Neural cell (in vitro differentiated cells): ENCODE results near the gene NHSL1. TPM values are rescaled to one million over a fixed set of nuclear protein-coding genes. Genes with fewer than 3 reads are reported as not detected.

Experiments
- H2AFZ ChIP-seq: fragments of 200-600, 300-800 bp; sonication (generic), shearing (Covaris generic); 2 replicates; pipeline ENCODE4 v1.6.0; 2014; ENCODE audit warnings: low read depth, mild to moderate bottlenecking, antibody characterized with exemption, low read length, moderate library complexity
- H3F3A ChIP-seq: fragments of 200-600 bp; shearing (Covaris generic); 2 replicates; pipeline ENCODE4 v1.6.1; 2016; ENCODE audit warnings: mild to moderate bottlenecking, moderate library complexity, mixed read lengths, antibody characterized with exemption, low read length; ENCODE audit not compliant: insufficient read depth, poor library complexity, severe bottlenecking
- H3K27ac ChIP-seq: fragments of 200-600, 300-800 bp; sonication (generic), shearing (Covaris generic); 2 replicates; pipeline ENCODE4 v1.5.1; 2014; ENCODE audit warnings: mild to moderate bottlenecking, low read length, moderate library complexity
- H3K27me3 ChIP-seq: fragments of 300-800, 200-600 bp; sonication (generic), shearing (Covaris generic); 2 replicates; pipeline ENCODE4 v1.6.0; 2014; ENCODE audit warnings: mild to moderate bottlenecking, low read depth, low read length, moderate library complexity; ENCODE audit not compliant: insufficient read depth
- H3K36me3 ChIP-seq: fragments of 300-800, 200-600 bp; sonication (generic), shearing (Covaris generic); 2 replicates; pipeline ENCODE4 v1.5.1; 2014; ENCODE audit warnings: mild to moderate bottlenecking, antibody characterized with exemption, low read length, moderate library complexity; ENCODE audit not compliant: insufficient read depth
- H3K4me2 ChIP-seq: fragments of 300-800, 200-600 bp; sonication (generic), shearing (Covaris generic); 2 replicates; pipeline ENCODE4 v1.6.0; 2014; ENCODE audit warnings: mild to moderate bottlenecking, low read length
- H3K4me3 ChIP-seq: fragments of 300-800, 200-600 bp; sonication (generic), shearing (Covaris generic); 2 replicates; pipeline ENCODE4 v1.5.1; 2014; ENCODE audit warnings: mild to moderate bottlenecking, low read length, moderate library complexity
- H3K79me2 ChIP-seq: fragments of 200-600 bp; shearing (Covaris generic); replicated peaks from 2 replicates; pipeline ENCODE4 v1.6.0; 2014; ENCODE audit warnings: mild to moderate bottlenecking, low read length, moderate library complexity; ENCODE audit not compliant: insufficient read depth
- H3K9ac ChIP-seq: fragments of 300-800, 200-600 bp; sonication (generic), shearing (Covaris generic); 2 replicates; pipeline ENCODE4 v1.6.1; 2016; ENCODE audit warnings: mild to moderate bottlenecking, low read length, mixed read lengths
- H3K9me2 ChIP-seq: fragments of 200-600 bp; shearing (Covaris generic); 2 replicates; pipeline ENCODE4 v1.6.1; 2016; ENCODE audit warnings: mild to moderate bottlenecking, low read length, mixed read lengths; ENCODE audit not compliant: insufficient read depth
- H3K9me3 ChIP-seq: fragments of 200-600, 300-800 bp; sonication (generic), shearing (Covaris generic); 2 replicates; pipeline ENCODE4 v1.6.1; 2016; ENCODE audit warnings: mild to moderate bottlenecking, mixed run types, low read length, moderate library complexity, mixed read lengths
- H4K20me1 ChIP-seq: fragments of 200-600 bp; shearing (Covaris generic); 2 replicates; pipeline ENCODE4 v1.6.1; 2016; ENCODE audit warnings: mild to moderate bottlenecking, mixed run types; ENCODE audit not compliant: insufficient read depth
- EP300 ChIP-seq: fragments of 450-650 bp; conservative IDR thresholded peaks from 2 replicates; pipeline ENCODE4 v1.6.1; 2014; ENCODE audit warnings: antibody characterized with exemption, mild to moderate bottlenecking, moderate library complexity; ENCODE audit not compliant: poor library complexity, severe bottlenecking
- EZH2 ChIP-seq: fragments of 200-600, 300-800 bp; shearing (Covaris generic), sonication (generic); IDR thresholded peaks from 2 replicates; pipeline ENCODE4 v1.6.1; 2014; ENCODE audit warnings: antibody characterized with exemption, low read length, borderline replicate concordance, mild to moderate bottlenecking; ENCODE audit not compliant: insufficient read depth, poor library complexity, severe bottlenecking
- MXI1 ChIP-seq: fragments of 450-650 bp; conservative IDR thresholded peaks from 2 replicates; pipeline ENCODE4 v1.6.1; 2014; ENCODE audit warnings: antibody characterized with exemption, mild to moderate bottlenecking; ENCODE audit not compliant: poor library complexity, severe bottlenecking
- POLR2AphosphoS5 ChIP-seq: IDR thresholded peaks from 2 replicates; pipeline ENCODE4 v1.6.1; 2012
- RAD21 ChIP-seq: fragments of 450-650 bp; conservative IDR thresholded peaks from 2 replicates; pipeline ENCODE4 v1.6.1; 2014; ENCODE audit warnings: antibody characterized with exemption, mild to moderate bottlenecking, moderate library complexity
- SMC3 ChIP-seq: fragments of 450-650 bp; conservative IDR thresholded peaks from 2 replicates; pipeline ENCODE4 v1.6.1; 2014; ENCODE audit warnings: antibody characterized with exemption, mild to moderate bottlenecking, moderate library complexity; ENCODE audit not compliant: poor library complexity
- TAF1 ChIP-seq: IDR thresholded peaks from 2 replicates; pipeline ENCODE4 v1.6.1; 2012; ENCODE audit warnings: low read depth
- polyA plus RNA-seq: library from polyadenylated mRNA; depleted of rRNA; stranded (reverse); fragments of >200 nt; gene quantifications from 2 replicates; pipeline ENCODE4 v1.2.3, GENCODE V29; 2014
- TF ChIP-seq, protein P1 (sequence below): IDR thresholded peaks from 2 replicates; pipeline ENCODE4 v1.6.1; 2012; ENCODE audit warnings: borderline replicate concordance
- TF ChIP-seq, protein P2 (sequence below): fragments of 450-650 bp; IDR thresholded peaks from 2 replicates; pipeline ENCODE4 v1.5.1; 2014; ENCODE audit warnings: antibody characterized with exemption, mild to moderate bottlenecking, moderate library complexity; ENCODE audit not compliant: poor library complexity, severe bottlenecking

The NHSL1 gene
- polyA plus RNA-seq, 1 donor from 2014 or later, result 2.4 TPM

- H3K9me3 ChIP-seq, result no peaks in the 10 kb centered on the region
- H3F3A ChIP-seq, result no peaks in the 10 kb centered on the region
- H3K4me2 ChIP-seq, result no peak overlapping the region
- no peaks in the 10 kb centered on the region for H3K9me2 ChIP-seq
- no peaks in the 10 kb centered on the region for H3K79me2 ChIP-seq
- H3K9ac ChIP-seq, result no peak overlapping the region
- no peak for TF ChIP-seq POLR2AphosphoS5
- no peak for TF ChIP-seq MXI1
- TF ChIP-seq RAD21, result no peak
- no peak for TF ChIP-seq EP300
- TF ChIP-seq, protein P1, sequence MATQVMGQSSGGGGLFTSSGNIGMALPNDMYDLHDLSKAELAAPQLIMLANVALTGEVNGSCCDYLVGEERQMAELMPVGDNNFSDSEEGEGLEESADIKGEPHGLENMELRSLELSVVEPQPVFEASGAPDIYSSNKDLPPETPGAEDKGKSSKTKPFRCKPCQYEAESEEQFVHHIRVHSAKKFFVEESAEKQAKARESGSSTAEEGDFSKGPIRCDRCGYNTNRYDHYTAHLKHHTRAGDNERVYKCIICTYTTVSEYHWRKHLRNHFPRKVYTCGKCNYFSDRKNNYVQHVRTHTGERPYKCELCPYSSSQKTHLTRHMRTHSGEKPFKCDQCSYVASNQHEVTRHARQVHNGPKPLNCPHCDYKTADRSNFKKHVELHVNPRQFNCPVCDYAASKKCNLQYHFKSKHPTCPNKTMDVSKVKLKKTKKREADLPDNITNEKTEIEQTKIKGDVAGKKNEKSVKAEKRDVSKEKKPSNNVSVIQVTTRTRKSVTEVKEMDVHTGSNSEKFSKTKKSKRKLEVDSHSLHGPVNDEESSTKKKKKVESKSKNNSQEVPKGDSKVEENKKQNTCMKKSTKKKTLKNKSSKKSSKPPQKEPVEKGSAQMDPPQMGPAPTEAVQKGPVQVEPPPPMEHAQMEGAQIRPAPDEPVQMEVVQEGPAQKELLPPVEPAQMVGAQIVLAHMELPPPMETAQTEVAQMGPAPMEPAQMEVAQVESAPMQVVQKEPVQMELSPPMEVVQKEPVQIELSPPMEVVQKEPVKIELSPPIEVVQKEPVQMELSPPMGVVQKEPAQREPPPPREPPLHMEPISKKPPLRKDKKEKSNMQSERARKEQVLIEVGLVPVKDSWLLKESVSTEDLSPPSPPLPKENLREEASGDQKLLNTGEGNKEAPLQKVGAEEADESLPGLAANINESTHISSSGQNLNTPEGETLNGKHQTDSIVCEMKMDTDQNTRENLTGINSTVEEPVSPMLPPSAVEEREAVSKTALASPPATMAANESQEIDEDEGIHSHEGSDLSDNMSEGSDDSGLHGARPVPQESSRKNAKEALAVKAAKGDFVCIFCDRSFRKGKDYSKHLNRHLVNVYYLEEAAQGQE, result no peak
- TF ChIP-seq EZH2, result no peak
- TF ChIP-seq TAF1, result no peak
- no peak for TF ChIP-seq SMC3
- TF ChIP-seq, protein P2, sequence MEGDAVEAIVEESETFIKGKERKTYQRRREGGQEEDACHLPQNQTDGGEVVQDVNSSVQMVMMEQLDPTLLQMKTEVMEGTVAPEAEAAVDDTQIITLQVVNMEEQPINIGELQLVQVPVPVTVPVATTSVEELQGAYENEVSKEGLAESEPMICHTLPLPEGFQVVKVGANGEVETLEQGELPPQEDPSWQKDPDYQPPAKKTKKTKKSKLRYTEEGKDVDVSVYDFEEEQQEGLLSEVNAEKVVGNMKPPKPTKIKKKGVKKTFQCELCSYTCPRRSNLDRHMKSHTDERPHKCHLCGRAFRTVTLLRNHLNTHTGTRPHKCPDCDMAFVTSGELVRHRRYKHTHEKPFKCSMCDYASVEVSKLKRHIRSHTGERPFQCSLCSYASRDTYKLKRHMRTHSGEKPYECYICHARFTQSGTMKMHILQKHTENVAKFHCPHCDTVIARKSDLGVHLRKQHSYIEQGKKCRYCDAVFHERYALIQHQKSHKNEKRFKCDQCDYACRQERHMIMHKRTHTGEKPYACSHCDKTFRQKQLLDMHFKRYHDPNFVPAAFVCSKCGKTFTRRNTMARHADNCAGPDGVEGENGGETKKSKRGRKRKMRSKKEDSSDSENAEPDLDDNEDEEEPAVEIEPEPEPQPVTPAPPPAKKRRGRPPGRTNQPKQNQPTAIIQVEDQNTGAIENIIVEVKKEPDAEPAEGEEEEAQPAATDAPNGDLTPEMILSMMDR, result no peak
- peaks cover 5% of the 10 kb centered on the region for H3K36me3 ChIP-seq
- no peak overlapping the region for H2AFZ ChIP-seq
- no peaks in the 10 kb centered on the region for H4K20me1 ChIP-seq
- H3K27me3 ChIP-seq, result no peaks in the 10 kb centered on the region
- no peak overlapping the region for H3K27ac ChIP-seq
- no peak overlapping the region for H3K4me3 ChIP-seq
Measured at GRCh38 chr6:138431256-138432062, 67.8 kb downstream of the NHSL1 start.

GRCh38 chr6:138430361-138431145, 68.7 kb downstream of the NHSL1 start:
- H3F3A ChIP-seq, result no peaks in the 10 kb centered on the region
- no peak for TF ChIP-seq EZH2
- no peak for TF ChIP-seq SMC3
- H2AFZ ChIP-seq, result no peak overlapping the region
- no peak overlapping the region for H3K4me3 ChIP-seq
- no peak overlapping the region for H3K9ac ChIP-seq
- no peak overlapping the region for H3K27ac ChIP-seq
- peaks cover 5% of the 10 kb centered on the region for H3K36me3 ChIP-seq
- H3K9me3 ChIP-seq, result no peaks in the 10 kb centered on the region
- no peak overlapping the region for H3K4me2 ChIP-seq
- H3K27me3 ChIP-seq, result no peaks in the 10 kb centered on the region
- H3K9me2 ChIP-seq, result no peaks in the 10 kb centered on the region
- no peaks in the 10 kb centered on the region for H4K20me1 ChIP-seq
- H3K79me2 ChIP-seq, result no peaks in the 10 kb centered on the region
